ENCODE data around the gene SIRT6. TPM values are rescaled to one million over a fixed set of nuclear protein-coding genes. Genes with fewer than 3 reads are reported as not detected.
"Not testable (repeated sequence)": the region's sequence is repeated elsewhere in the genome, so short reads cannot be mapped to it uniquely, and the experiment has no call there.

The SIRT6 gene
- polyA plus RNA-seq, 1 donor (not counting 4 experiments of a cell fraction or from before 2014, with no cell fraction given) = 14.6 TPM

DNA sequence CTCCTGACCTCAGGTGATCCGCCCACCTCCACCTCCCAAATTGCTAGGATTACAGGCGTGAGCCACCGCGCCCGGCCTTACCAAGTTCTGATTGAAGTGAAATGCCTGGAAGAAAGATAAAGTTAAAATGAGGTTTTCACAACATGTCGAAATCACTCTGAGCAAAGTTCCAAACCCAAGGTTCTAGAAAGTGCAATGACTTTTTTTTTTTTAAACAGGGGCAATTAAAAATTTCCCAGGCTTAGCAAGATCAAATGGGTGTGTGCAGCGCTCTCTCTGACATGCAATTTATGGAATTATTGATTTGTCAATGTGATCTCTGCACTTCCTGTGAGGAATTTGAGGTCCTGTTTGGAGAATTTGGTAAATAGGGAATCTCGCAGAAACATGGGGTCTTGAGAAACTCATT is 45.7 kb downstream of the SIRT6 start:
- Histone ChIP-seq H3K4me2 (ENCODE audit: control insufficient read depth, extremely low read depth, insufficient read depth, low read depth, low read length) (no peak overlapping the region), H3K27me3 (ENCODE audit: control insufficient read depth, extremely low read depth, insufficient read depth, low read length) (no peaks in the 10 kb centered on the region), H3K27ac (ENCODE audit: control insufficient read depth, insufficient read depth, low read length) (no peak overlapping the region), H3K9me1 (ENCODE audit: control insufficient read depth, extremely low read depth, insufficient read depth, low read length) (no peaks in the 10 kb centered on the region), H2AFZ (ENCODE audit: control insufficient read depth, low read length) (no peak overlapping the region), H3K79me2 (ENCODE audit: control insufficient read depth, insufficient read depth, low read length) (no peaks in the 10 kb centered on the region), H4K20me1 (ENCODE audit: control insufficient read depth, extremely low read depth, insufficient read depth, low read length) (no peaks in the 10 kb centered on the region), H3K9ac (ENCODE audit: control insufficient read depth, extremely low read depth, insufficient read depth, low read length) (no peak overlapping the region), H3K4me1 (ENCODE audit: control insufficient read depth, extremely low read depth, insufficient read depth, low read length) (peaks cover 4% of the 10 kb centered on the region), H3K4me3 (ENCODE audit: control insufficient read depth in 2 of 3, extremely low read depth in 1 of 3, insufficient read depth in 2 of 3, low read depth in 1 of 3, low read length in 3 of 3) (no peak overlapping the region), H3K9me3 (ENCODE audit: control insufficient read depth, low read depth, low read length) (no peaks in the 10 kb centered on the region), H3K36me3 (ENCODE audit: control insufficient read depth in 2 of 2, extremely low read depth in 1 of 2, insufficient read depth in 2 of 2, low read length in 2 of 2) (no peaks in the 10 kb centered on the region)
- FAIRE-seq (no peak), DNase-seq (ENCODE audit: low read depth, low spot score) (no peak)
- TF ChIP-seq EZH2 (IDR thresholded peaks at IDR 0.05; ENCODE audit: low read length) (no peak), CTCF (optimal IDR thresholded peaks at IDR 0.05 in 1 of 3, IDR thresholded peaks at IDR 0.05 in 1 of 3, conservative IDR thresholded peaks at IDR 0.05 in 1 of 3; ENCODE audit: extremely low read depth in 1 of 3, insufficient read depth in 2 of 3, low read length in 3 of 3) (no peak)
- dilution Hi-C loops (cut with MboI; ENCODE audit: extremely low pct_ligation_motif_present, low sequenced_read_pairs) = no loop called here

- H4K20me1 ChIP-seq (ENCODE audit: control insufficient read depth, extremely low read depth, insufficient read depth, low read length); H3K4me3 ChIP-seq (ENCODE audit: control insufficient read depth in 2 of 3, extremely low read depth in 1 of 3, insufficient read depth in 2 of 3, low read depth in 1 of 3, low read length in 3 of 3); H2AFZ ChIP-seq (ENCODE audit: control insufficient read depth, low read length); H3K4me2 ChIP-seq (ENCODE audit: control insufficient read depth, extremely low read depth, insufficient read depth, low read depth, low read length); H3K27ac ChIP-seq (ENCODE audit: control insufficient read depth, insufficient read depth, low read length); H3K9me1 ChIP-seq (ENCODE audit: control insufficient read depth, extremely low read depth, insufficient read depth, low read length); dilution Hi-C loops (cut with MboI; ENCODE audit: extremely low pct_ligation_motif_present, low sequenced_read_pairs); H3K27me3 ChIP-seq (ENCODE audit: control insufficient read depth, extremely low read depth, insufficient read depth, low read length); H3K9ac ChIP-seq (ENCODE audit: control insufficient read depth, extremely low read depth, insufficient read depth, low read length); FAIRE-seq; DNase-seq (ENCODE audit: low read depth, low spot score); H3K36me3 ChIP-seq (ENCODE audit: control insufficient read depth in 2 of 2, extremely low read depth in 1 of 2, insufficient read depth in 2 of 2, low read length in 2 of 2); H3K79me2 ChIP-seq (ENCODE audit: control insufficient read depth, insufficient read depth, low read length); H3K9me3 ChIP-seq (ENCODE audit: control insufficient read depth, low read depth, low read length): not testable (repeated sequence)
- H3K4me1 ChIP-seq (ENCODE audit: control insufficient read depth, extremely low read depth, insufficient read depth, low read length) = peaks cover 15% of the 10 kb centered on the region
Measured at GRCh38 chr19:4135386-4135785, 47.0 kb downstream of the SIRT6 start.

GRCh38 chr19:4134351-4134750 is 48.0 kb downstream of the SIRT6 start:
- FAIRE-seq (no peak), DNase-seq (ENCODE audit: low read depth, low spot score) (no peak)
- dilution Hi-C loops (cut with MboI; ENCODE audit: extremely low pct_ligation_motif_present, low sequenced_read_pairs) = no loop called here
- Histone ChIP-seq H3K36me3 (ENCODE audit: control insufficient read depth in 2 of 2, extremely low read depth in 1 of 2, insufficient read depth in 2 of 2, low read length in 2 of 2) (no peaks in the 10 kb centered on the region), H3K4me1 (ENCODE audit: control insufficient read depth, extremely low read depth, insufficient read depth, low read length) (peaks cover 15% of the 10 kb centered on the region), H4K20me1 (ENCODE audit: control insufficient read depth, extremely low read depth, insufficient read depth, low read length) (no peaks in the 10 kb centered on the region), H3K9me3 (ENCODE audit: control insufficient read depth, low read depth, low read length) (no peaks in the 10 kb centered on the region), H3K4me2 (ENCODE audit: control insufficient read depth, extremely low read depth, insufficient read depth, low read depth, low read length) (no peak overlapping the region), H3K4me3 (ENCODE audit: control insufficient read depth in 2 of 3, extremely low read depth in 1 of 3, insufficient read depth in 2 of 3, low read depth in 1 of 3, low read length in 3 of 3) (no peak overlapping the region), H3K27me3 (ENCODE audit: control insufficient read depth, extremely low read depth, insufficient read depth, low read length) (no peaks in the 10 kb centered on the region), H3K79me2 (ENCODE audit: control insufficient read depth, insufficient read depth, low read length) (no peaks in the 10 kb centered on the region), H3K9me1 (ENCODE audit: control insufficient read depth, extremely low read depth, insufficient read depth, low read length) (no peaks in the 10 kb centered on the region), H3K27ac (ENCODE audit: control insufficient read depth, insufficient read depth, low read length) (no peak overlapping the region), H2AFZ (ENCODE audit: control insufficient read depth, low read length) (peak overlapping the region; percentile 27), H3K9ac (ENCODE audit: control insufficient read depth, extremely low read depth, insufficient read depth, low read length) (no peak overlapping the region)
- no peak for TF ChIP-seq EZH2 (IDR thresholded peaks at IDR 0.05; ENCODE audit: low read length)
- no peak for TF ChIP-seq CTCF (optimal IDR thresholded peaks at IDR 0.05 in 1 of 3, IDR thresholded peaks at IDR 0.05 in 1 of 3, conservative IDR thresholded peaks at IDR 0.05 in 1 of 3; ENCODE audit: extremely low read depth in 1 of 3, insufficient read depth in 2 of 3, low read length in 3 of 3)

Measured in keratinocyte (primary cell).